Fibroblast of lung (primary cell): ENCODE data around the gene BRAF. TPM values are rescaled to one million over a fixed set of nuclear protein-coding genes. Genes with fewer than 3 reads are reported as not detected.

Source experiments
- DNase-seq, 2 donors: peaks; one replicate each; pipeline versions ENCODE4 v3.0.0 to v3.0.0-alpha.2; 2010; ENCODE audit warnings: low read depth in 2 of 2
- H2AFZ ChIP-seq: 2 replicates; pipeline ENCODE4 v1.5.1; 2012; ENCODE audit warnings: low read length, control low read depth, inconsistent platforms
- H3K27ac ChIP-seq: 2 replicates; pipeline ENCODE4 v1.5.1; 2011; ENCODE audit warnings: low read length, control low read depth; ENCODE audit not compliant: insufficient read depth
- H3K27me3 ChIP-seq: 2 replicates; pipeline ENCODE4 v1.5.1; 2011; ENCODE audit warnings: mild to moderate bottlenecking, low read length; ENCODE audit not compliant: control insufficient read depth, insufficient read depth
- H3K36me3 ChIP-seq: 2 replicates; pipeline ENCODE4 v1.5.1; 2011; ENCODE audit warnings: low read length; ENCODE audit not compliant: control insufficient read depth, insufficient read depth
- H3K4me1 ChIP-seq: 2 replicates; pipeline ENCODE4 v1.5.1; 2011; ENCODE audit warnings: low read length; ENCODE audit not compliant: control insufficient read depth, insufficient read depth; ENCODE audit errors: extremely low read depth
- H3K4me2 ChIP-seq: 2 replicates; pipeline ENCODE4 v1.5.1; 2011; ENCODE audit warnings: low read length, control low read depth; ENCODE audit not compliant: insufficient read depth; ENCODE audit errors: extremely low read depth
- H3K4me3 ChIP-seq, 4 experiments: fragments of 200-600 bp in 1 of 4; sonication (generic) in 1 of 4; replicated peaks in 1 of 4; 2 replicates each; pipeline ENCODE4 v1.5.1; 2011 to 2016; ENCODE audit warnings: low read length in 4 of 4, low read depth in 3 of 4, mild to moderate bottlenecking in 3 of 4, control low read depth in 2 of 4, inconsistent platforms in 1 of 4, mixed read lengths in 1 of 4; ENCODE audit not compliant: insufficient read depth in 1 of 4; ENCODE audit errors: control extremely low read depth in 1 of 4
- H3K79me2 ChIP-seq: 2 replicates; pipeline ENCODE4 v1.5.1; 2012; ENCODE audit warnings: mild to moderate bottlenecking, low read length, inconsistent platforms; ENCODE audit not compliant: control insufficient read depth, insufficient read depth
- H3K9ac ChIP-seq: 2 replicates; pipeline ENCODE4 v1.5.1; 2011; ENCODE audit warnings: mild to moderate bottlenecking, low read length, control low read depth; ENCODE audit not compliant: insufficient read depth
- H3K9me3 ChIP-seq: 2 replicates; pipeline ENCODE4 v1.5.1; 2012; ENCODE audit warnings: low read depth, low read length; ENCODE audit not compliant: control insufficient read depth, insufficient read depth
- H4K20me1 ChIP-seq: 2 replicates; pipeline ENCODE4 v1.5.1; 2011; ENCODE audit warnings: low read length; ENCODE audit not compliant: control insufficient read depth, insufficient read depth; ENCODE audit errors: extremely low read depth
- CTCF ChIP-seq, 2 donors: IDR thresholded peaks in 1 of 2; conservative IDR thresholded peaks in 1 of 2; 1 replicate in 1 of 2; 2 replicates in 1 of 2; pipeline ENCODE4 v1.5.1; 2011 to 2012; ENCODE audit warnings: low read length in 2 of 2, control low read depth in 1 of 2, inconsistent platforms in 1 of 2, low read depth in 1 of 2, mild to moderate bottlenecking in 1 of 2
- EZH2 ChIP-seq: IDR thresholded peaks from 2 replicates; pipeline ENCODE4 v1.5.1; 2012; ENCODE audit warnings: low read length, control low read depth, mild to moderate bottlenecking; ENCODE audit errors: missing control alignments
- polyA plus RNA-seq, 2 donors: library from polyadenylated mRNA; depleted of rRNA in 1 of 2; stranded (reverse) in 1 of 2; unstranded in 1 of 2; fragments of >200 nt; gene quantifications; 2 replicates each; pipeline ENCODE4 v1.2.1, GENCODE V29; 2011 to 2012; ENCODE audit warnings: missing spikeins in 1 of 2
- total RNA-seq: library from RNA; depleted of rRNA; stranded (reverse); fragments of >200 nt; gene quantifications from 2 replicates; pipeline ENCODE4 v1.2.1, GENCODE V29; 2014

Gene BRAF
- total and polyA plus RNA-seq, 2 donors (not counting 1 experiment from before 2014, with no cell fraction given), result 21.1 to 23.1 TPM

GRCh38 chr7:140738280-140738679 lies 186.4 kb downstream of the BRAF start:
- Histone ChIP-seq H3K9ac (no peak overlapping the region), H3K36me3 (no peaks in the 10 kb centered on the region), H3K79me2 (no peaks in the 10 kb centered on the region), H2AFZ (no peak overlapping the region), H3K4me2 (no peak overlapping the region), H3K4me1 (no peaks in the 10 kb centered on the region), H4K20me1 (no peaks in the 10 kb centered on the region), H3K9me3 (no peaks in the 10 kb centered on the region), H3K27me3 (no peaks in the 10 kb centered on the region), H3K4me3 (no peak overlapping the region), H3K27ac (no peak overlapping the region)
- TF ChIP-seq EZH2, result no peak
- no peak for TF ChIP-seq CTCF (conservative IDR thresholded peaks at IDR 0.05 in 1 of 2, IDR thresholded peaks at IDR 0.05 in 1 of 2; ENCODE audit: low read depth in 1 of 2, low read length in 2 of 2)
- DNase-seq, result peak in 1 of 2 donors; percentile 21

GRCh38 chr7:140734729-140735128 lies 190.0 kb downstream of the BRAF start:
- Histone ChIP-seq H3K4me2 (no peak overlapping the region), H3K9me3 (no peaks in the 10 kb centered on the region), H4K20me1 (no peaks in the 10 kb centered on the region), H2AFZ (no peak overlapping the region), H3K27ac (no peak overlapping the region), H3K36me3 (no peaks in the 10 kb centered on the region), H3K4me1 (no peaks in the 10 kb centered on the region), H3K27me3 (no peaks in the 10 kb centered on the region), H3K79me2 (no peaks in the 10 kb centered on the region), H3K9ac (no peak overlapping the region), H3K4me3 (no peak overlapping the region)
- no peak for DNase-seq
- TF ChIP-seq EZH2 (no peak), CTCF (conservative IDR thresholded peaks at IDR 0.05 in 1 of 2, IDR thresholded peaks at IDR 0.05 in 1 of 2; ENCODE audit: low read depth in 1 of 2, low read length in 2 of 2) (no peak)

- H3K36me3 ChIP-seq, result no peaks in the 10 kb centered on the region
- DNase-seq, result no peak
- no peak for TF ChIP-seq EZH2
- no peak for TF ChIP-seq CTCF (conservative IDR thresholded peaks at IDR 0.05 in 1 of 2, IDR thresholded peaks at IDR 0.05 in 1 of 2; ENCODE audit: low read depth in 1 of 2, low read length in 2 of 2)
- no peak overlapping the region for H3K27ac ChIP-seq
- no peaks in the 10 kb centered on the region for H3K79me2 ChIP-seq
- H3K4me1 ChIP-seq, result no peaks in the 10 kb centered on the region
- no peaks in the 10 kb centered on the region for H3K9me3 ChIP-seq
- no peaks in the 10 kb centered on the region for H4K20me1 ChIP-seq
- H2AFZ ChIP-seq, result no peak overlapping the region
- H3K4me3 ChIP-seq, result no peak overlapping the region
- no peak overlapping the region for H3K9ac ChIP-seq
- H3K4me2 ChIP-seq, result no peak overlapping the region
- H3K27me3 ChIP-seq, result no peaks in the 10 kb centered on the region
Measured at GRCh38 chr7:140734096-140734495, 190.6 kb downstream of the BRAF start.
